ENCODE measurements around the gene XYLB. TPM values are rescaled to one million over a fixed set of nuclear protein-coding genes. Genes with fewer than 3 reads are reported as not detected.

Gene XYLB
- total RNA-seq, 3 donors from 2014 or later: 9.7 to 27.7 (median 16.3) TPM

DNA sequence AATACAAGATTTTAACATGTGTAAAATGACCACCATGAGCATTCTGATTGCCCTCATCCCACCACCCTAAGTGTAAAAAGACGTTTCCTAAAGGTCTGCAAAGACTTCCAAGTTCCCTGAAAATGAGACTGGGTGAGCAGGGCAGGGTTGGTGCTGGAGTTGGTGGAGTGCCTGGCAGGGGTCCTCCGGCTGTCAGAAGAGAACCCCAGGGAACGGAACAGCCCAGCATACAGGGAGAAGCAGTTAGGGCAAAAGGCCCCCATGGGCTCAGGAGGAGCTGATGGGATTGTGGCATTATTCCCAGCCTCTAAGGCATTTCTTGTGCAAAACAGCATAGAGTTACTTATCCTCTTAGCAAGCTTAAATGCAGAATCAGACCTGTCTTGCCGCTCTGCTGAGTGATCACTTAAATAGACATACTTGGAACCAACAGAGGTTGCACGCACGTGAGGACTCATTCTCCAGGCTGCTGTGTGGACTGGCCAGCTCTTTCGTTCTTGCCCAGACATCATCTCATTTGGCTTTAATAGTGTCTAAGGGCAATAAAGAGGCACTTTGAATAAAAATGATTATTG lies 36.0 kb downstream of the XYLB start:
- ATAC-seq: no peak
- Histone ChIP-seq H3K36me3 (ENCODE audit: low read depth) (no peaks in the 10 kb centered on the region), H3K4me3 (no peak overlapping the region), H3K9me3 (peaks cover 13% of the 10 kb centered on the region), H3K4me1 (ENCODE audit: low read depth) (no peaks in the 10 kb centered on the region)
- TF ChIP-seq, protein P1, sequence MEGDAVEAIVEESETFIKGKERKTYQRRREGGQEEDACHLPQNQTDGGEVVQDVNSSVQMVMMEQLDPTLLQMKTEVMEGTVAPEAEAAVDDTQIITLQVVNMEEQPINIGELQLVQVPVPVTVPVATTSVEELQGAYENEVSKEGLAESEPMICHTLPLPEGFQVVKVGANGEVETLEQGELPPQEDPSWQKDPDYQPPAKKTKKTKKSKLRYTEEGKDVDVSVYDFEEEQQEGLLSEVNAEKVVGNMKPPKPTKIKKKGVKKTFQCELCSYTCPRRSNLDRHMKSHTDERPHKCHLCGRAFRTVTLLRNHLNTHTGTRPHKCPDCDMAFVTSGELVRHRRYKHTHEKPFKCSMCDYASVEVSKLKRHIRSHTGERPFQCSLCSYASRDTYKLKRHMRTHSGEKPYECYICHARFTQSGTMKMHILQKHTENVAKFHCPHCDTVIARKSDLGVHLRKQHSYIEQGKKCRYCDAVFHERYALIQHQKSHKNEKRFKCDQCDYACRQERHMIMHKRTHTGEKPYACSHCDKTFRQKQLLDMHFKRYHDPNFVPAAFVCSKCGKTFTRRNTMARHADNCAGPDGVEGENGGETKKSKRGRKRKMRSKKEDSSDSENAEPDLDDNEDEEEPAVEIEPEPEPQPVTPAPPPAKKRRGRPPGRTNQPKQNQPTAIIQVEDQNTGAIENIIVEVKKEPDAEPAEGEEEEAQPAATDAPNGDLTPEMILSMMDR (IDR thresholded peaks at IDR 0.05): no peak
- no peak for DNase-seq
- intact Hi-C loops (cut with DNase I, micrococcal nuclease): no loop called here

DNA sequence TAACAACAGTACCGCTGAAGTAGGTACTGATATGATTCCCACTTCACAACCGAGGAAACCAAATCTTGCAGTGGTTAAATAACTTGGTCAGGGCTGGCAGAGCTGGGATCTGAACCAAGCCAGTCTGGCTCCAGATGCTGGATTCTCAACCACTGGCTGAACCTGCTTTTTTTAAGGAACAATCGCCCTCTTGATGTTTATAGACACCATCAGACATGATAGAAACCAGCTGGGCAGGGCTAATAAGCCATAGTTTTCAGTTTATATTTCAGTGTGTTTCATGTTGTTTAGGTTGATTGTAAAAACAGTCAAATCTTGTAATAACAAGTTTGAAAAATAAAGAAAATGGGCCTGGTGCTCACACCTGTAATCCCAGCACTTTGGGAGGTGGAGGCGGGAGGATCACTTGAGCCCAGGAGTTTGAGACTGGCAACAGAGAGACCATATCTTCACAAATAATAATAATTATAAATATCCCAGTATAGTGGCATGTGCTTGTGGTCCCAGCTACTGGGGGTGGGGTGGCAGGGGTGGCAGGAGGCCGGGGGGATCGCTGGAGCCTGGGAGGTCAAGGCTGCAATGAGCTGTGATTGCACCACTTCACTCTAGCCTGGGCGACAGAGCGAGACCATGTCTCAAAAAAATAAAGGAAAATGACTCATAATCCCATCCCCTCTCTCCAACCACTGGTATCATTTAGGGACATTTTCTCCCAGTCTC lies 36.7 kb downstream of the XYLB start:
- ATAC-seq (no peak), DNase-seq (no peak)
- TF ChIP-seq, protein P1 (IDR thresholded peaks at IDR 0.05): no peak
- no peaks in the 10 kb centered on the region for H3K36me3 ChIP-seq (ENCODE audit: low read depth)
- H3K4me1 ChIP-seq (ENCODE audit: low read depth): no peaks in the 10 kb centered on the region
- H3K9me3 ChIP-seq: peaks cover 13% of the 10 kb centered on the region
- intact Hi-C loops (cut with DNase I, micrococcal nuclease): no loop called here
- no peak overlapping the region for H3K4me3 ChIP-seq

DNA sequence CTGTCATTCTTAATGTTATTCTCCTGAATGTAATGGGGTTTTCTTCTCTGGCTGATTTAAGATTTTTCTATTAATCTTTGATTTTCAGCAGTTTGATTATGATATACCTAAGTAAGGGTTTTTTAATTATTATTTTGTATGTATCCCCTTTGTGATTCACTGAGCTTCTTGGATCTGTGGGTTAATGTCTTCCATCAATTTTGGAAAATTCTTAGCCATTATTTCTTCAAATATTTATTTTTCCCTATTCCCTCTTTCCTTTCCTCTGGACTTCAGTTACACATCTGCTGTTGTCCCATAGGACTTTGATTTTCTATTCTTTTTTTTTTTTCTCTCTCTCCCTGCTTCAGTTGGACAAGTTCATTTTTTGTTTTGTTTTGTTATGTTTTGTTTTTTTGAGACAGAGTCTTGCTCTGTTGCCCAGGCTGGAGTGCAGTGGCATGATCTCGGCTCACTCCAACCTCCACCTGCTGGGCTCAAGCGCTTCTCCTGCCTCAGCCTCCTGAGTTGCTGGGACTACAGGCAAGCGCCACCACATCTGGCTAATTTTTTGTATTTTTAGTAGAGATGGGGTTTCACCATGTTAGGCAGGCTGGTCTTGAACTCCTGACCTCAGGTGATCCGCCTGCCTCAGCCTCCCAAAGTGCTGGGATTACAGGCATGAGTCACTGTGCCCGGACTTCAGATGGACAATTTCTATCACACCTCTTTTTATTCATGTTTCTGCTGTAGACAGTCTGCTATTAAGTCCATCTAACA lies 40.6 kb downstream of the XYLB start:
- no peak overlapping the region for H3K4me3 ChIP-seq
- intact Hi-C loops (cut with DNase I, micrococcal nuclease): no loop called here
- TF ChIP-seq, protein P1 (IDR thresholded peaks at IDR 0.05): no peak
- H3K9me3 ChIP-seq: peaks cover 13% of the 10 kb centered on the region
- DNase-seq: no peak
- no peak for ATAC-seq
- H3K4me1 ChIP-seq (ENCODE audit: low read depth): no peaks in the 10 kb centered on the region
- H3K36me3 ChIP-seq (ENCODE audit: low read depth): no peaks in the 10 kb centered on the region

DNA sequence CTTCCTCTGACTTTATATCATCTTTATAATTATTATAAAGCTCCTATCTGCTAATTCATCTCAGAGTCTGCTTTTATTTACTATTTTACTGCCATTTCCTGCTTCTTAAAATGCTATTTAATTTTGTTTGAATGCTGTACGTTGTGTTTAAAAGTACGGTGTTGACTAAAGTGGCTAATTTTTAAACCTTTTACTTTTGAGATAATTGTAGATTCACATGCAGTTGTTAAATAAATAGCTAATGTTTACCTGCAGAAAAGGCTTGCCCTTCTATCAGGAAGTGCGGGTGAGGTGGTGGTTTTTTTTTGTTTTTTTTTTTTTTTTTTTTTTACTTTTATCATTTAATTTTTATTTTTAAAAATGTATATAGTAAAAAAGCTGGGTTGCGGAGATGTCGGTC lies 41.3 kb downstream of the XYLB start:
- Histone ChIP-seq H3K4me3 (no peak overlapping the region), H3K4me1 (ENCODE audit: low read depth) (no peaks in the 10 kb centered on the region), H3K36me3 (ENCODE audit: low read depth) (no peaks in the 10 kb centered on the region), H3K9me3 (peaks cover 13% of the 10 kb centered on the region)
- TF ChIP-seq, protein P1 (IDR thresholded peaks at IDR 0.05): no peak
- ATAC-seq (no peak), DNase-seq (no peak)
- intact Hi-C loops (cut with DNase I, micrococcal nuclease): no loop called here

DNA sequence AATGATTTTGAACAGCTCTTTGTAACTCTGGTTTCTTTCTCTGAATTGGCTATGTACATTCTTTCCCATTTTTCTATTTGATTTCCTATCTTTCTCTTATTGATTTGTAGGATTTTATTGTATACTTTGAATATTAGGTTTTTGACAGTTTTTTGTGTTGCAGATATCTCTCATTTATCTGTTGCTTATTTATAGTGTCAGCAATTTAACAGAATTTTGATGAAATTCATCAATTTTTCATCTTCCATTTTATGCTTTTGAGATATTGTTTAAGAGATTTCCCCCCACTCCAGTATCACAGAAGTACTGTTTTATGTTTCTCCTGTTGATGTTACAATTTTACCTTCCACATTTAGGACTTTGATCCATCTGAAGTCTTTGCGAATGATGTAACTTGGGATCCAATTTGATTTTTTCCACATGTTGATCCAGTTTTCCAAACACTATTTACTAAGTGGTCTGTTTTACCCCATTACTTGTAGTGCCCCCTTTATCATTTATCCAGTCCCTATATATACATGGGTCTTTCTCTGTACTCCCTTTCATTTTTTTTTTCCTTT lies 46.1 kb downstream of the XYLB start:
- DNase-seq (no peak), ATAC-seq (no peak)
- no peaks in the 10 kb centered on the region for H3K4me1 ChIP-seq (ENCODE audit: low read depth)
- H3K4me3 ChIP-seq: no peak overlapping the region
- no peaks in the 10 kb centered on the region for H3K36me3 ChIP-seq (ENCODE audit: low read depth)
- TF ChIP-seq, protein P1 (IDR thresholded peaks at IDR 0.05): no peak
- intact Hi-C loops (cut with DNase I, micrococcal nuclease): no loop called here
- no peaks in the 10 kb centered on the region for H3K9me3 ChIP-seq

Data from mucosa of descending colon (tissue), 3 donors.